CD4-positive, alpha-beta memory T cell (primary cell): ENCODE results near the gene TRIM2. TPM values are rescaled to one million over a fixed set of nuclear protein-coding genes. Genes with fewer than 3 reads are reported as not detected.

Source experiments
- CTCF ChIA-PET: fragments of 350-600 bp; sonication (Branson Sonifier 250); formaldehyde crosslinking; loops from one replicate; lab custom pipeline; 2021; ENCODE audit warnings: inconsistent platforms; ENCODE audit not compliant: partially characterized antibody; lab: Charles Lee
- POLR2A ChIA-PET: fragments of 350-600 bp; sonication (Branson Sonifier 250); formaldehyde crosslinking; loops from one replicate; lab custom pipeline; 2021; ENCODE audit not compliant: partially characterized antibody; lab: Charles Lee
- DNase-seq, 5 donors: peaks; one replicate each; pipeline versions ENCODE4 v3.0.0 to v3.0.0-alpha.2; 2020 to 2022; ENCODE audit warnings: mixed read lengths in 1 of 5
- H3K27ac ChIP-seq: one replicate; pipeline ENCODE4 v1.7.0; 2013; ENCODE audit warnings: low read depth, low read length
- H3K27me3 ChIP-seq: 2 replicates; pipeline ENCODE4 v1.7.0; 2013; ENCODE audit warnings: mild to moderate bottlenecking, low read length, moderate library complexity; ENCODE audit not compliant: insufficient read depth
- H3K36me3 ChIP-seq: 2 replicates; pipeline ENCODE4 v1.7.0; 2013; ENCODE audit warnings: mild to moderate bottlenecking, low read length, moderate library complexity; ENCODE audit not compliant: insufficient read depth
- H3K4me1 ChIP-seq: 2 replicates; pipeline ENCODE4 v1.7.0; 2013; ENCODE audit warnings: mild to moderate bottlenecking, low read length, moderate library complexity; ENCODE audit not compliant: insufficient read depth
- H3K4me3 ChIP-seq, 2 donors: one replicate each; pipeline ENCODE4 v1.7.0; 2013; ENCODE audit warnings: low read length in 2 of 2, mild to moderate bottlenecking in 1 of 2
- H3K9me3 ChIP-seq, 2 donors: one replicate each; pipeline ENCODE4 v1.7.0; 2013; ENCODE audit warnings: low read length in 2 of 2, control low read depth in 1 of 2; ENCODE audit not compliant: control insufficient read depth in 1 of 2
- H3K27ac Mint-ChIP-seq, 7 donors: one replicate each; pipeline ENCODE4 v1.8.0; 2020 to 2021; ENCODE audit warnings: mixed read lengths in 7 of 7, mild to moderate bottlenecking in 6 of 7, inconsistent platforms in 3 of 7, moderate library complexity in 3 of 7
- H3K27me3 Mint-ChIP-seq, 2 donors: one replicate each; pipeline ENCODE4 v1.8.0; 2020 to 2021; ENCODE audit warnings: mixed read lengths in 2 of 2
- H3K36me3 Mint-ChIP-seq, 2 donors: one replicate each; pipeline ENCODE4 v1.8.0; 2020 to 2021; ENCODE audit warnings: mixed read lengths in 2 of 2, inconsistent platforms in 1 of 2, mild to moderate bottlenecking in 1 of 2
- H3K4me1 Mint-ChIP-seq, 4 donors: one replicate each; pipeline ENCODE4 v1.8.0; 2020 to 2021; ENCODE audit warnings: mixed read lengths in 4 of 4, mild to moderate bottlenecking in 1 of 4
- H3K4me3 Mint-ChIP-seq, 8 donors: one replicate each; pipeline ENCODE4 v1.8.0; 2020 to 2021; ENCODE audit warnings: mixed read lengths in 8 of 8, mild to moderate bottlenecking in 7 of 8, moderate library complexity in 6 of 8, inconsistent platforms in 3 of 8
- H3K9me3 Mint-ChIP-seq, 8 donors: one replicate each; pipeline ENCODE4 v1.8.0; 2020 to 2021; ENCODE audit warnings: mixed read lengths in 8 of 8, mild to moderate bottlenecking in 5 of 8, inconsistent platforms in 3 of 8, moderate library complexity in 1 of 8
- intact Hi-C: fragments of 100-400 bp; cut with micrococcal nuclease; formaldehyde crosslinking; loops from one replicate; pipeline ENCODE4 v1.15.1; 2023
- polyA plus RNA-seq, 2 donors: library from polyadenylated mRNA; unstranded; fragments of 300-500 nt; fragmentation: Illumina TruSeq; gene quantifications; one replicate each; pipeline ENCODE4 v1.2.3, GENCODE V29; 2021
- total RNA-seq, 2 experiments: library from RNA; stranded (reverse); gene quantifications; one replicate each; pipeline ENCODE4 v1.2.3, GENCODE V29; 2021

Gene TRIM2
- total and polyA plus RNA-seq, 4 experiments from 2014 or later, result 7.5 to 12.3 (median 10.5) TPM

DNA sequence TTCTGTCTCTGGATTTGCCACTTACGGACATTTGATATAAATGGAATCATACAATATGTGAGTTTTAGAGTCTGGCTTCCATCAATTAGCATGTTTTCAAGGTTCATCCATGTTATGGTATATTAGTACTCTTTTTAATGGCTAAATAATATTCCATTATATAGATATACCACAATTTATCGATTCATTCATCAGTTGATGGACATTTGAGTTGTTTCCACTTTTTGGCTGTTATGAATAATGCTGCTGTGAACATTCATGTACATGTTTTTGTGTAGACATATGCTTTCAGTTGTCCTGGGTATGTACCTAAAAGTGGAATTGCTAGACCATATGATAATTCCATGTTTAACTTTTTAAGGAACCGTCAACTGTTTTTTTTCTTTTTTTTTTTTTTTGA lies 79.0 kb downstream of the TRIM2 start:
- ChIA-PET CTCF (no interaction called here), POLR2A (no interaction called here)
- no peak overlapping the region for H3K27ac ChIP-seq
- DNase-seq, result no peak
- no peaks in the 10 kb centered on the region for H3K4me1 ChIP-seq
- H3K9me3 Mint-ChIP-seq, result peaks cover 0 to 15% (median 5%) of the 10 kb centered on the region in 8 donors
- H3K27me3 Mint-ChIP-seq, result no peaks in the 10 kb centered on the region
- H3K27me3 ChIP-seq, result no peaks in the 10 kb centered on the region
- no peak overlapping the region for H3K4me3 ChIP-seq
- no peak overlapping the region for H3K27ac Mint-ChIP-seq
- H3K4me1 Mint-ChIP-seq, result no peaks in the 10 kb centered on the region
- H3K36me3 Mint-ChIP-seq, result peaks cover 20 to 21% of the 10 kb centered on the region in 2 donors
- no peaks in the 10 kb centered on the region for H3K9me3 ChIP-seq
- no peaks in the 10 kb centered on the region for H3K36me3 ChIP-seq
- H3K4me3 Mint-ChIP-seq, result no peak overlapping the region
- intact Hi-C loops, result no loop called here

DNA sequence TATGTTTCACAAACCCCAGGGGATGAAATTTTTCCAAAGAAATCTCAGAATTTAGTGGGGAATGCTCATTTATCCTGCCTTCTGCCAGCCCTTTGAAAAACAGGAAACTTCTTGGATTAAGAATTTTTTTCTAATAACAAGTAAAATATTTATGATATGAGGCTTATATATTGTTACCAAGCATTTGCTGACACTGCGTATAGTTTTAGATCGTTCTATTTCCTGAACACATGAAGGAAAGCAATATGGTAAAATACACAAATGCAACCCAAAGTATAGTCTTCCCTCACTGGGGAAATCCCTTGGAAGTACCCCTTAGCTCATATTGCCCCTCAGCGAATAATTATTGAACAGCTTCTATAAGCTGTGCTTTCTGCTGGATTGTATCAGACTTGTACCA lies 85.9 kb downstream of the TRIM2 start:
- Histone ChIP-seq H3K4me3 (no peak overlapping the region), H3K27ac (no peak overlapping the region), H3K27me3 (no peaks in the 10 kb centered on the region), H3K9me3 (no peaks in the 10 kb centered on the region), H3K4me1 (no peaks in the 10 kb centered on the region), H3K36me3 (no peaks in the 10 kb centered on the region)
- ChIA-PET POLR2A (no interaction called here), CTCF (no interaction called here)
- intact Hi-C loops, result no loop called here
- Mint-ChIP-seq H3K4me1 (no peaks in the 10 kb centered on the region), H3K36me3 (peaks cover 7 to 14% of the 10 kb centered on the region in 2 donors), H3K4me3 (no peak overlapping the region), H3K27ac (no peak overlapping the region), H3K9me3 (peaks cover 0 to 4% (median 0%) of the 10 kb centered on the region in 8 donors), H3K27me3 (peaks cover 1 to 2% of the 10 kb centered on the region in 2 donors)
- no peak for DNase-seq

DNA sequence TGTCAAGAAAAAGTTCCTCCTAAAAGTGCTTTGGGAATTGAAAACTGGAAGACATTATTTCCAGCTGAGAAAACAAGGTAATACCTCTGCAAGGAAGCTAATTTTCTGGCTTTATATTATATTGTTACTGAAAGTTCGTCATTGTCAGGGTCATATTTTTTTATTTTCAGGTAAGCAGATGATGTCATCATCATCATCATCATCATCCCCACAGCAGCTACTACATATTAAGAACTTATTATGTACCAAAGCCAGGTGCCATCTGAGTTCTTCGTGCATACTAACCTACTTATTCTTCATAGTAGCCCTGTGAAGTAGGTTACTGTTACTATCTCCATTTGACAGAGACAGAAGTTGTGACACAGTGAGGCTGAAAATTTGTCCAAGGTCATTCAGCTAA lies 87.3 kb downstream of the TRIM2 start:
- Mint-ChIP-seq H3K9me3 (peaks cover 0 to 4% (median 0%) of the 10 kb centered on the region in 8 donors), H3K4me1 (no peaks in the 10 kb centered on the region), H3K36me3 (peaks cover 8 to 18% of the 10 kb centered on the region in 2 donors), H3K4me3 (no peak overlapping the region), H3K27me3 (peaks cover 1 to 2% of the 10 kb centered on the region in 2 donors), H3K27ac (no peak overlapping the region)
- DNase-seq, result no peak
- H3K9me3 ChIP-seq, result no peaks in the 10 kb centered on the region
- H3K36me3 ChIP-seq, result no peaks in the 10 kb centered on the region
- H3K4me3 ChIP-seq, result no peak overlapping the region
- H3K4me1 ChIP-seq, result no peaks in the 10 kb centered on the region
- H3K27ac ChIP-seq, result no peak overlapping the region
- no peaks in the 10 kb centered on the region for H3K27me3 ChIP-seq
- intact Hi-C loops, result no loop called here
- ChIA-PET CTCF (no interaction called here), POLR2A (no interaction called here)

DNA sequence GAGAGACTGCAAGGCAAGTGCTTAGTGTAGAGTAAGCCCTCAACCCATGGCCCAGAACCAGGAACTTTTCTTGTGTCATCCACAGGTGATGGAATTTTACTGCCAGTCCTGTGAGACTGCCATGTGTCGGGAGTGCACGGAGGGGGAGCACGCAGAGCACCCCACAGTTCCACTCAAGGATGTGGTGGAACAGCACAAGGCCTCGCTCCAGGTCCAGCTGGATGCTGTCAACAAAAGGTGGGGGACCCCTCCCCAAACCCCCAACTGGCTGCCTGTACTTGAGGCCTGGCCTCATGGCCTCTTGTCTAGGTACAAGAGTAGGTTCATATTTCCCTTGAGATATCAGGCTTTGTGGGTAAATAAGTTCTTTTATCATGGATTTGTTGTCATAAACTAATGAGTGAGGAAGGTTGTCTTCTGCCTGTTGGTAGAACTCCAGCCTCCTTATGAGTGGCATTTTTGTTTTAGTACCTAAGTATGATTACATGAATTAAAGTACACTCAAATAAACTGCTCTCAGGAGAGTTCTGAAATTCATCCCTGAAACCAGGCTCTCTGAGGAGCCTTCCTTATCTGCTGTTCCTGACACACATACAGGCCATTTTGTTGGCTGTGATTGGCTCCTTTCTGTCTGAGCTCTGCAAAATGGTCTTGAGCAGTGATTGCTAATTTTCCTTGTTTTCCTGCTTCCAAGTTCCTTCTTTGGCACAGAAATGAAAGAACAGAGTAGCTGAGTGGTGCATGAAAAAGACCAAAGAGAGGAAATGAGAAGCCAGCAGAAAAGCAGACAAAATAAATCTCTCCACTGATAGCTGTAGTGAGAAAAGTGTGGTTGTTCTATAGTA lies 88.9 kb downstream of the TRIM2 start:
- ChIA-PET CTCF (interaction anchor here (0.9 to 1.0 kb wide), 2 partner anchors 12 to 150 kb away, joined by 3 read pairs; no protein-coding TSS in a partner anchor), POLR2A (no interaction called here)
- Mint-ChIP-seq H3K4me3 (no peak overlapping the region), H3K27me3 (peaks cover 1 to 2% of the 10 kb centered on the region in 2 donors), H3K9me3 (peaks cover 0 to 4% (median 0%) of the 10 kb centered on the region in 8 donors), H3K4me1 (peaks cover 0 to 1% (median 0%) of the 10 kb centered on the region in 4 donors), H3K36me3 (peaks cover 14 to 22% of the 10 kb centered on the region in 2 donors), H3K27ac (no peak overlapping the region)
- H3K4me1 ChIP-seq, result no peaks in the 10 kb centered on the region
- no peaks in the 10 kb centered on the region for H3K27me3 ChIP-seq
- H3K36me3 ChIP-seq, result no peaks in the 10 kb centered on the region
- no peak overlapping the region for H3K27ac ChIP-seq
- H3K9me3 ChIP-seq, result no peaks in the 10 kb centered on the region
- H3K4me3 ChIP-seq, result no peak overlapping the region
- no peak for DNase-seq
- intact Hi-C loops, result no loop called here

DNA sequence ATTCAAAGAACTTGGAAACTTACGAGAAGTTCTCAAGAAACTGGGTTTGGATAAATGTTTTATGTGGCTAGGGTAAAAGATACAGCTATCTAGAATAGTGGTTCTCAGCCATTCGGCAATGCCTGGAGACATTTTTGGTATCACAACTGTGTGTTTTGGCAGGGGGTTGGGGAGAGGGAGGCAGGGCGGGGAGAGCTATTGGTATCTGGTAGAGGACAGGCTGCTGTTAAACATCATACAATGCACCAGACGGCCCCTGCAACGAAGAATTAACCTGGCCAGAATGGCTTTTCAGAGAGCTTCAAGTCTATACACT lies 89.5 kb downstream of the TRIM2 start:
- intact Hi-C loops, result no loop called here

DNA sequence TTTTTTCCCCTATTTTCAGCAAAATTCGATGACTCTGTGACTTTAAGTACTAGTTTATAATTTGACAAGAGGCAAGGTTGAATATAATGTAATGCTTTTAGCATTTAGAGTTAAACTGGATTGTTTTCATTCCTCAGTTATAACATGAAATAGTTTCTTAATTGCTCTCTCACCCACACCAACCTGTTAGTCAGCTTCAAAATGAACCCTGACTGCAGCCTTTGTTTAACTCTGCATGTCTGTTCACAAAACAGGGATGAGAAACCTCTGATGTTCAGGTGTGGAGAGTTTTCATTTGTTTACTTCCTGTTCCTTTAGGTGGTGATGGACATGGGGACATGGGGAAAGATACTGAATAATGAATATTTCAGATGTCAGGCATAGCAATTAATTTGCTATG lies 90.4 kb downstream of the TRIM2 start:
- Histone ChIP-seq H3K36me3 (no peaks in the 10 kb centered on the region), H3K27me3 (no peaks in the 10 kb centered on the region), H3K9me3 (no peaks in the 10 kb centered on the region), H3K27ac (no peak overlapping the region), H3K4me1 (no peaks in the 10 kb centered on the region), H3K4me3 (no peak overlapping the region)
- no peak for DNase-seq
- peaks cover 22 to 31% of the 10 kb centered on the region in 2 donors for H3K36me3 Mint-ChIP-seq
- ChIA-PET CTCF (interaction anchor here (0.8 kb wide), 1 partner anchor 22 kb away, joined by 3 read pairs; no protein-coding TSS in a partner anchor), POLR2A (no interaction called here)
- intact Hi-C loops, result no loop called here
- peaks cover 1 to 9% (median 6%) of the 10 kb centered on the region in 8 donors for H3K9me3 Mint-ChIP-seq
- H3K27ac Mint-ChIP-seq, result no peak overlapping the region
- peaks cover 0 to 1% (median 0%) of the 10 kb centered on the region in 4 donors for H3K4me1 Mint-ChIP-seq
- no peak overlapping the region for H3K4me3 Mint-ChIP-seq
- H3K27me3 Mint-ChIP-seq, result peaks cover 0 to 2% of the 10 kb centered on the region in 2 donors

More for the DNA sequence above, 89.5 kb downstream of the TRIM2 start:
- DNase-seq, result no peak
- Mint-ChIP-seq H3K36me3 (peaks cover 14 to 26% of the 10 kb centered on the region in 2 donors), H3K27ac (no peak overlapping the region), H3K4me3 (no peak overlapping the region), H3K27me3 (peaks cover 0 to 2% of the 10 kb centered on the region in 2 donors), H3K4me1 (peaks cover 0 to 1% (median 0%) of the 10 kb centered on the region in 4 donors), H3K9me3 (peaks cover 0 to 2% (median 0%) of the 10 kb centered on the region in 8 donors)
- H3K27me3 ChIP-seq, result no peaks in the 10 kb centered on the region
- H3K9me3 ChIP-seq, result no peaks in the 10 kb centered on the region
- no peaks in the 10 kb centered on the region for H3K4me1 ChIP-seq
- no peak overlapping the region for H3K27ac ChIP-seq
- H3K36me3 ChIP-seq, result no peaks in the 10 kb centered on the region
- H3K4me3 ChIP-seq, result no peak overlapping the region
- POLR2A ChIA-PET, result no interaction called here
- CTCF ChIA-PET, result interaction anchor here (0.8 to 1.0 kb wide), 3 partner anchors 13 to 151 kb away, joined by 3 read pairs; no protein-coding TSS in a partner anchor

DNA sequence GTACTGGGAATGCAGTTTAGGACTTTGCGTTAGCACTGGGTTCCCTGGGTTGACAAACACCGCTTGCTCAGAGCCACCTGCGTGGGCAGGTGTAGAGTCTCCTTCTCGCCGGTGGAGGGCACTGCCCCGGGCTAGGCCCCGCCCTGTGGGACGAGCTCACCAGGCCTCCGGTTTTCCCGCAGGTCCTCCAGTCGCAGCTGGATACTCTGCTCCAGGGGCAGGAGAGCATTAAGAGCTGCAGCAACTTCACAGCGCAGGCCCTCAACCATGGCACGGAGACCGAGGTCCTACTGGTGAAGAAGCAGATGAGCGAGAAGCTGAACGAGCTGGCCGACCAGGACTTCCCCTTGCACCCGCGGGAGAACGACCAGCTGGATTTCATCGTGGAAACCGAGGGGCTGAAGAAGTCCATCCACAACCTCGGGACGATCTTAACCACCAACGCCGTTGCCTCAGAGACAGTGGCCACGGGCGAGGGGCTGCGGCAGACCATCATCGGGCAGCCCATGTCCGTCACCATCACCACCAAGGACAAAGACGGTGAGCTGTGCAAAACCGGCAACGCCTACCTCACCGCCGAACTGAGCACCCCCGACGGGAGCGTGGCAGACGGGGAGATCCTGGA lies 91.0 kb downstream of the TRIM2 start:
- Histone ChIP-seq H3K4me1 (no peaks in the 10 kb centered on the region), H3K36me3 (no peaks in the 10 kb centered on the region), H3K9me3 (no peaks in the 10 kb centered on the region), H3K4me3 (no peak overlapping the region), H3K27me3 (no peaks in the 10 kb centered on the region), H3K27ac (no peak overlapping the region)
- Mint-ChIP-seq H3K4me3 (no peak overlapping the region), H3K9me3 (peaks cover 4 to 14% (median 12%) of the 10 kb centered on the region in 8 donors), H3K27ac (no peak overlapping the region), H3K27me3 (peaks cover 0 to 2% of the 10 kb centered on the region in 2 donors), H3K36me3 (peaks cover 25 to 35% of the 10 kb centered on the region in 2 donors), H3K4me1 (peaks cover 0 to 1% (median 0%) of the 10 kb centered on the region in 4 donors)
- DNase-seq, result no peak
- POLR2A ChIA-PET, result no interaction called here
- CTCF ChIA-PET, result no interaction called here
- intact Hi-C loops, result no loop called here
